Mesodermal cell (in vitro differentiated cells): ENCODE results near the gene DCAF15.

Experiments used
- H3K27ac ChIP-seq: 2 replicates; pipeline ENCODE4 v1.7.0; 2013; ENCODE audit warnings: mild to moderate bottlenecking, low read depth, low read length, moderate library complexity; ENCODE audit not compliant: severe bottlenecking
- H3K36me3 ChIP-seq: 2 replicates; pipeline ENCODE4 v1.7.1; 2013; ENCODE audit warnings: mild to moderate bottlenecking, low read length, moderate library complexity; ENCODE audit not compliant: control insufficient read depth, insufficient read depth
- H3K4me1 ChIP-seq: one replicate; pipeline ENCODE4 v1.7.1; 2013; ENCODE audit warnings: mild to moderate bottlenecking, low read length; ENCODE audit not compliant: insufficient read depth, control insufficient read depth, poor library complexity, severe bottlenecking
- H3K4me3 ChIP-seq: 2 replicates; pipeline ENCODE4 v1.7.0; 2013; ENCODE audit warnings: low read length, control low read depth, mild to moderate bottlenecking; ENCODE audit not compliant: insufficient read depth, poor library complexity, severe bottlenecking; ENCODE audit errors: extremely low read depth
- H3K9me3 ChIP-seq: 2 replicates; pipeline ENCODE4 v1.7.1; 2013; ENCODE audit warnings: mild to moderate bottlenecking, low read length, moderate library complexity; ENCODE audit not compliant: control insufficient read depth
- WGBS, 2 experiments: methylation state at CpG; one replicate each; pipeline ENCODE4 v1.1.5; 2013; ENCODE audit warnings: missing lambda C conversion rate in 2 of 2; ENCODE audit not compliant: insufficient coverage in 2 of 2; 5-methylcytosine and 5-hydroxymethylcytosine counted together

Gene DCAF15

DNA sequence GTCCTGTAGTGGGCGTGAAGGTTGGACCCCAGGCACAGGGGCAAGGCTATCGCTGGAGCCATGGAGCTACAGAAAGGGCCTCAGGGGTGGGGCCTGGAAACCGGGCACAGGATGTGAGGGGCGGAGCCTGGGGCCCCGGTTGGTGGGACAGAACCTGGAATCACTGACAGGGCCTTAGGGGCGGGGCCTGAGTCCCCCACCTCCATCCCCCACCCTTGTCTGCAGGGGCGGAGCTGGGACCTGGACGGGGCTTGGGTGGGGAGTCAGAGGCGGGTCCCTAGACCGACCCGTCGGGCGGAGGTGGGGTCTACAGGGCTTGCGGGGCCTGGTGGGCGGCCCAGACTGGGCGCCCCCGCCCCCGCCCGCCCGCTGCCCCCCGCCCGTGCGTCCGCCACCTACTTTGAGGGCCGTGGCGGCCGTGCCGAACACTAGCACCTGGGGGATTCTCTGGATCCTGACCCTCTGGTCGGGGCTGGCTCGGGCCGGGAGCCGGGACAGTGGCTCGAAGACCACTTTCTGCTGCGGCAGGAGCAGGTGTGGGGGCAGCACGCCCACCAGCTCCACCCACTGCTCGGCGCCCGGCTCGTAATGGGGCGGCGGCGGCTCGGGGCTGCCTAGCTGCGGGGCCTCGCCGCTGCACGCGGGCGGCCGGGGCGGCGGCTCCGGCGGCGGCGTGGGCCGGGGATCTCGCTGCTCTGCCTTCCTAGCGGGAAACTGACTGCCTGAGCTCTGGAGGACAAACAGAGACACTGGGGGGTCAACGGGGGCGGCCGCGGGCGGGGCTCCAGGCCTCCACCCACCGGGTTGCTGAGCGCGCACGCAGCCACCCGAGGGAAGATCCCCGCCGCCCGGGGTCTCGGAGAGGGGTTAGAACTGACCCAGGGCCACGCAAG, 26.3 kb downstream of the DCAF15 start:
- Histone ChIP-seq H3K4me3 (peak overlapping the region; percentile 33), H3K9me3 (no peaks in the 10 kb centered on the region), H3K36me3 (peaks cover 22% of the 10 kb centered on the region), H3K4me1 (peaks cover 7% of the 10 kb centered on the region), H3K27ac (no peak overlapping the region)
- WGBS, 2 experiments = 7 to 8% methylated on average over 31 to 62 of the region's 74 CpGs

DNA sequence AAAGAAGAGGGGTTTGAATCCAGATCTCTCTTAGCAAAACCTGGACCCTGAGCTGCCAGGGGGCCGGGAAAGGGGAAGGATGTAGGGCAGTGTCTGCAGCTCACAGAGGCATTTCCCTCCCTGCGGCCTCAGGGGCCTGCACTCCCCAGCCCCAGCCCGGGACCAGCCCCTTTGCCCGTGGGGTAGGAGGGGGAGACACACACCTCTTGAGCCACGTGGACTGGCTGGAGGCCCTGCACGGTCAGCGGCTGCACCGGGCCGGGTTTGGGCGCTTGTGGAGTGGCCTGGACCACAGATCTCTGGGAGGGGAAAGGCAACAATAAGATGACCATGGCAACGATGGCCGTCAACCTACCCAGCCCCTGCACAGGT, 26.9 kb downstream of the DCAF15 start:
- WGBS, 2 experiments = 42 to 48% methylated on average over 9 to 10 of the region's 12 CpGs
- peak overlapping the region; percentile 33 for H3K4me3 ChIP-seq
- H3K9me3 ChIP-seq = no peaks in the 10 kb centered on the region
- H3K27ac ChIP-seq = no peak overlapping the region
- peaks cover 17% of the 10 kb centered on the region for H3K36me3 ChIP-seq
- H3K4me1 ChIP-seq = peaks cover 7% of the 10 kb centered on the region

DNA sequence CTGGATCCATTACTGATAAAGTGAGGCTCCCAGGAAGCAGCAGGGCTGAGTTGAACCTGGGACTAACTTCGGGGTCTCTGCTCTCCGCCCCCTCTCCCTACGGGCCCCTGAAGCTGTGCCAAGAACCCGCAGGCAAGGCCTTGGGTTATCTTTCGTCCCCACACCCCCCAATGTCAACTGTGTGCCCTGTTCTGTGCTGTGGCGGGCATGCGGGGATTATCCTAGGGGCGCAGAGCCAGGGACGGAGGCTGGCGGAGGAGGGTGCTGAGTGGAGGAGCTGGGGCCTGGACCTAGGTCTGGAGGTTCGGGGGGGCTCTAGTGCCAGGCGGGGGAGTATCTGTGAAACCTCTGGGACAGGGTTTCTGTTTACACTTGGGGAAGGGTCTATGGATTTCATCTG, 27.4 kb downstream of the DCAF15 start:
- H3K27ac ChIP-seq = no peak overlapping the region

GRCh38 chr19:13980340-13980739, 28.0 kb downstream of the DCAF15 start:
- H3K36me3 ChIP-seq = peaks cover 14% of the 10 kb centered on the region
- no peaks in the 10 kb centered on the region for H3K9me3 ChIP-seq
- peaks cover 7% of the 10 kb centered on the region for H3K4me1 ChIP-seq
- no peak overlapping the region for H3K27ac ChIP-seq
- H3K4me3 ChIP-seq = no peak overlapping the region
- WGBS, 2 experiments = 93 to 99% methylated on average over 7 to 14 of the region's 15 CpGs

More for the DNA sequence above, 27.4 kb downstream of the DCAF15 start:
- Histone ChIP-seq H3K9me3 (no peaks in the 10 kb centered on the region), H3K4me1 (peaks cover 7% of the 10 kb centered on the region), H3K36me3 (peaks cover 17% of the 10 kb centered on the region), H3K4me3 (no peak overlapping the region)
- 91 to 93% methylated on average over 6 to 8 of the region's 12 CpGs for WGBS, 2 experiments

- 90% methylated on average over 2 of the region's 5 CpGs for WGBS, 2 experiments
- Histone ChIP-seq H3K4me3 (no peak overlapping the region), H3K36me3 (peaks cover 9% of the 10 kb centered on the region), H3K4me1 (peaks cover 14% of the 10 kb centered on the region), H3K9me3 (no peaks in the 10 kb centered on the region), H3K27ac (no peak overlapping the region)
Measured at GRCh38 chr19:13981021-13981420, 28.7 kb downstream of the DCAF15 start.

- Histone ChIP-seq H3K27ac (no peak overlapping the region), H3K4me1 (peaks cover 18% of the 10 kb centered on the region), H3K36me3 (peaks cover 9% of the 10 kb centered on the region), H3K9me3 (no peaks in the 10 kb centered on the region), H3K4me3 (no peak overlapping the region)
- WGBS, 2 experiments = 93 to 97% methylated on average over 8 of the region's 9 CpGs
Measured at GRCh38 chr19:13981467-13981866, 29.2 kb downstream of the DCAF15 start.

- 94 to 97% methylated on average over 14 to 17 of the region's 17 CpGs for WGBS, 2 experiments
- no peak overlapping the region for H3K4me3 ChIP-seq
- no peak overlapping the region for H3K27ac ChIP-seq
- peaks cover 9% of the 10 kb centered on the region for H3K36me3 ChIP-seq
- H3K9me3 ChIP-seq = no peaks in the 10 kb centered on the region
- H3K4me1 ChIP-seq = peaks cover 23% of the 10 kb centered on the region
Measured at GRCh38 chr19:13981988-13982501, 29.7 kb downstream of the DCAF15 start.

DNA sequence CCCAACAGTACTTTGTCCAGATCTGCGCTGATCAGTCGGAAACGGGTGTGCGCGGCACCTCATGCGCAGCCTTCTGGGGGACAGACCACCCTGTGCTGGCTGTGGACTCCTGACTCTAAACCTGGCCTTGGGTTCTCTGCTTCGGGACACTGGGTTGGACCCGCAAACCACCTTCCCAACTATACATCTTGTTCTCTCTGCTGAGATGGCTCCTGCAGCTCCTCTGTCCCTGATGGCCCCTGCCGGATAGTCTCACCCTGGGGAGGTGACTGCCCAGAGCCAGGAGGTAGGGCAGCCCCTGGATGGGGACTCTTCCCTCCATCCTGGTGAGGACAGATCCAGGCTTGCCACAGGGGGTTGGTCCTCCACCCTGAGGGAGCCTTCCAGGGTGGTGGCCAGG, 30.5 kb downstream of the DCAF15 start:
- Histone ChIP-seq H3K27ac (no peak overlapping the region), H3K4me3 (no peak overlapping the region), H3K4me1 (peaks cover 30% of the 10 kb centered on the region), H3K9me3 (no peaks in the 10 kb centered on the region), H3K36me3 (peaks cover 9% of the 10 kb centered on the region)
- WGBS, 2 experiments = 95 to 99% methylated on average over 8 to 9 of the region's 9 CpGs

DNA sequence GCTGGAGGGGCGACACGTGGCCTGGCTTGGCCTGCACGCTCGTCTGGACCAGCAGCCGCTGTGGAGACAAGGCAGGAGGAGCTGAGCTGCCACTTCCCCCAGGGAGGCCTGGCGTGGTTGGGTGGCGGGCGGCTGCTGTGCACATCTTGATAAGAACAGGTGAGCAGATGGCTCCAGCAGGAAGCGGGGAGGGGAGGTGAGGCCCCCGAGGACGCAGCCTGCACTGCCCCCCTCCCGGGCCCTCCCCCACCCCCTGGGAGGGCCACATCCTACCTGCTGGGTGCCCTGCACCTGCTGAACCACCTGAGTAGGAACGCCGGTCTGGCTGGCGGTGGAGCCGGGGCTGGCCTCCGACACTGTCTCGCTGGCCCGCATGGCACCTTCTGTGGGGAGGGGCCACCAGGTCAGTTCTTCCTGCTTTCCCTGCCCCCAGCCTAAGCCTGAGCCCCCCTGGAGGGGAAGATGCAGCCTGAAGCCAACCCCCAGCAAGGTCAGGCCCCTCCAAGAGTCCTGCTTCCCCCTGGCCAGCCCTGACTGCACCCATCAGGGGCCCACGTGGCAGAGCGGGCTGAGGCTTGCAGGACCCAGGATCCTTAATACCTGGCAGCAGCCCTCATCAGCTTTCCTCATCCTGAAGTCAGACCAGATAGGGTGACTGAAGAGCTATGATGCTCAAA, 31.0 kb downstream of the DCAF15 start:
- peaks cover 10% of the 10 kb centered on the region for H3K36me3 ChIP-seq
- no peaks in the 10 kb centered on the region for H3K9me3 ChIP-seq
- H3K4me3 ChIP-seq = no peak overlapping the region
- no peak overlapping the region for H3K27ac ChIP-seq
- H3K4me1 ChIP-seq = peaks cover 30% of the 10 kb centered on the region
- WGBS, 2 experiments = 94 to 95% methylated on average over 13 to 20 of the region's 21 CpGs

DNA sequence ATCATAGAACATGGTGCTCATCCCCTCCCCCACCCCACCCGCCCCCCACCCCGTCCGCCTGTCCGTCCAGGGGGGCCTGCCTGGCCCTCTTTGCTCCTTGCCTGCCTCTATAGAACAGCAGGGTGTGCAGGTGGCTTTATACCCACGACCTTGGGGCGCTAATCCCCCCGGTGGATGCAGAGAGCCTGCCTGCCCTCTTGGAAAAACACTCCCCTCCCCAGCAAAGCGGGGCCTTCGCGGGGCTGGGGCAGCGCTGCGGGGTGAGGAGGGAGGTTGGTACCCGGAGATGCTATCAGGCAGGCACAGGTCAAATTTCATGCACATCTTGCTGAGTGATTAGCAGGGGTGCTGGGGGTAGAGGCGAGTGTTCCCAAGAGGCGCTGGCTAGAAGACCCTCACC, 31.9 kb downstream of the DCAF15 start:
- Histone ChIP-seq H3K4me1 (peaks cover 28% of the 10 kb centered on the region), H3K27ac (no peak overlapping the region), H3K36me3 (peaks cover 15% of the 10 kb centered on the region), H3K4me3 (no peak overlapping the region), H3K9me3 (no peaks in the 10 kb centered on the region)
- WGBS, 2 experiments = 100% methylated on average over 1 of the region's 15 CpGs; no CpG with 5 or more reads in 1 of the 2 experiments
